ENCODE results near the gene KLHL2. TPM values are rescaled to one million over a fixed set of nuclear protein-coding genes. Genes with fewer than 3 reads are reported as not detected.

Gene KLHL2
- total RNA-seq, 2 experiments from 2014 or later, result 27.9 to 33.8 TPM

DNA sequence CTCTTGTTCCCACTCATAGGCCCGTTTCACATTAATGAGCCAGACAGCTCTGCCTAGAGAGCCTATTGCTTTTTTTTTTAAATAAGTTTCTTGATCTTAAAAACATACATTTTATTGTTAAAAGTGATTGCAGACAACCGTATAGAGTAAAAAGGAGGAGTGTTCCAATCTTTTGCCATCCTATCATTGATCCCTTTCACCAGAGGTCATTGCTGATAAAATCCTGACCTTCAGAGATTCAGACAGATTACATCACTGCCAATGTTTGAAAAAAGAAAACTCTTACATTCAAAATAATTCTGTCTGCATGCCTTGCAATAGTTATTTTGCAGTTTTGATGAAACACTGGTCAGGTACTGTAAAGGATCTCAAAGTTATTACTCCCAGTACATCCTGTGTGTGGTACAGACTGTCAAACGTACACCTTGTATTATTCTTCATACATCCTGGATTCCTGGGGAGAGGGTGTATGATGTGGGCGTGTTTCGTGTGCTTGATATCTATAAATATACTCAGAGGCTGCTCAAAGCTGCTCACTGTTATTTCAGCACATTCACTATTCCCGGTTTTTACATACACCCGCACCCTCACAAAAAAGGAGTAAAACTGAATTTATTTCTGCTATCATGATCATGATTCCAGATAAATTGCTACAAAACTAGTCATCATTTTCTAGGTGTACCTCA, 15.4 kb upstream of the KLHL2 start:
- DNase-seq (ENCODE audit: low spot score), result no peak
- no peak for TF ChIP-seq EZH2phosphoT487 (IDR thresholded peaks at IDR 0.05; ENCODE audit: borderline replicate concordance, low read depth, low read length)
- TF ChIP-seq, protein P1, sequence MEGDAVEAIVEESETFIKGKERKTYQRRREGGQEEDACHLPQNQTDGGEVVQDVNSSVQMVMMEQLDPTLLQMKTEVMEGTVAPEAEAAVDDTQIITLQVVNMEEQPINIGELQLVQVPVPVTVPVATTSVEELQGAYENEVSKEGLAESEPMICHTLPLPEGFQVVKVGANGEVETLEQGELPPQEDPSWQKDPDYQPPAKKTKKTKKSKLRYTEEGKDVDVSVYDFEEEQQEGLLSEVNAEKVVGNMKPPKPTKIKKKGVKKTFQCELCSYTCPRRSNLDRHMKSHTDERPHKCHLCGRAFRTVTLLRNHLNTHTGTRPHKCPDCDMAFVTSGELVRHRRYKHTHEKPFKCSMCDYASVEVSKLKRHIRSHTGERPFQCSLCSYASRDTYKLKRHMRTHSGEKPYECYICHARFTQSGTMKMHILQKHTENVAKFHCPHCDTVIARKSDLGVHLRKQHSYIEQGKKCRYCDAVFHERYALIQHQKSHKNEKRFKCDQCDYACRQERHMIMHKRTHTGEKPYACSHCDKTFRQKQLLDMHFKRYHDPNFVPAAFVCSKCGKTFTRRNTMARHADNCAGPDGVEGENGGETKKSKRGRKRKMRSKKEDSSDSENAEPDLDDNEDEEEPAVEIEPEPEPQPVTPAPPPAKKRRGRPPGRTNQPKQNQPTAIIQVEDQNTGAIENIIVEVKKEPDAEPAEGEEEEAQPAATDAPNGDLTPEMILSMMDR (conservative IDR thresholded peaks at IDR 0.05; ENCODE audit: low read length), result no peak
- Histone ChIP-seq H3K79me2 (ENCODE audit: insufficient read depth, low read depth, low read length) (no peaks in the 10 kb centered on the region), H3K9me3 (ENCODE audit: low read length) (no peaks in the 10 kb centered on the region), H3K4me1 (ENCODE audit: insufficient read depth, low read length, poor library complexity, severe bottlenecking) (no peaks in the 10 kb centered on the region), H3K4me3 (ENCODE audit: low read depth, low read length, poor library complexity, severe bottlenecking) (no peak overlapping the region), H4K20me1 (ENCODE audit: insufficient read depth, low read length) (no peaks in the 10 kb centered on the region), H2AFZ (ENCODE audit: low read length) (no peak overlapping the region), H3K4me2 (ENCODE audit: low read length) (no peak overlapping the region), H3K27ac (ENCODE audit: low read depth, low read length, poor library complexity, severe bottlenecking) (no peak overlapping the region), H3K9me2 (ENCODE audit: insufficient read depth, low read length) (no peaks in the 10 kb centered on the region), H3K36me3 (ENCODE audit: insufficient read depth, low read length) (no peaks in the 10 kb centered on the region)
- POLR2A ChIA-PET, result interaction anchor here (0.7 to 2.3 kb wide), 2 partner anchors 11 to 21 kb away, joined by 3 to 6 read pairs; no protein-coding TSS in a partner anchor
- CTCF ChIA-PET (ENCODE audit: unreplicated experiment), result no interaction called here
- intact Hi-C loops (cut with micrococcal nuclease; ENCODE audit: unreplicated experiment), result no loop called here
- no TSS peak for BruUV-seq (replicated peaks)

GRCh38 chr4:165192500-165192898, 14.9 kb upstream of the KLHL2 start:
- no peaks in the 10 kb centered on the region for H3K79me2 ChIP-seq (ENCODE audit: insufficient read depth, low read depth, low read length)
- H3K27ac ChIP-seq (ENCODE audit: low read depth, low read length, poor library complexity, severe bottlenecking), result no peak overlapping the region
- no peaks in the 10 kb centered on the region for H3K9me2 ChIP-seq (ENCODE audit: insufficient read depth, low read length)
- BruUV-seq (replicated peaks), result no TSS peak
- TF ChIP-seq, protein P1 (conservative IDR thresholded peaks at IDR 0.05; ENCODE audit: low read length), result no peak
- no peak for TF ChIP-seq EZH2phosphoT487 (IDR thresholded peaks at IDR 0.05; ENCODE audit: borderline replicate concordance, low read depth, low read length)
- H3K4me1 ChIP-seq (ENCODE audit: insufficient read depth, low read length, poor library complexity, severe bottlenecking), result no peaks in the 10 kb centered on the region
- H3K4me3 ChIP-seq (ENCODE audit: low read depth, low read length, poor library complexity, severe bottlenecking), result no peak overlapping the region
- ChIA-PET CTCF (ENCODE audit: unreplicated experiment) (no interaction called here), POLR2A (interaction anchor here (2.3 kb wide), 1 partner anchor 10 kb away, joined by 6 read pairs; no protein-coding TSS in a partner anchor)
- intact Hi-C loops (cut with micrococcal nuclease; ENCODE audit: unreplicated experiment), result no loop called here
- H3K36me3 ChIP-seq (ENCODE audit: insufficient read depth, low read length), result no peaks in the 10 kb centered on the region
- H3K9me3 ChIP-seq (ENCODE audit: low read length), result no peaks in the 10 kb centered on the region
- no peak for DNase-seq (ENCODE audit: low spot score)
- H3K4me2 ChIP-seq (ENCODE audit: low read length), result no peak overlapping the region
- H2AFZ ChIP-seq (ENCODE audit: low read length), result no peak overlapping the region
- no peaks in the 10 kb centered on the region for H4K20me1 ChIP-seq (ENCODE audit: insufficient read depth, low read length)

DNA sequence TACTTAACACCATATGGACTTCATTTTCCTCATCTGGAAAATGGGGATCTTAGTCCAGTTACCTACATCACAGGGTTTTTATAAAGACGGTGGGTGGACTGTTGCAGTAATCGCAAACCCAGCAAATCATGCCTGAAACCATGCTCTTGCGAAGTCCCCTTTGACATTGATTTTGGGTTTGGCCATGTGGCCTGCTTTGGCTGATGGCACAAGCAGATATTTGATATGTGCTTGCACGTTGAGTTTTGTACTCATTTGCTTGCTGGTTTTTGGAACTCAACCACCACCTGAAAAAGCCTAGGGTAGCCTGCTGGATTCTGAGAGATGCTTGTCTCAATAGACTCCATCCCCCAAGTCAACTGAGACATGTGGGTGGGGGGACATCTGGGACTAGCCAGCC, 14.4 kb upstream of the KLHL2 start:
- no peak overlapping the region for H2AFZ ChIP-seq (ENCODE audit: low read length)
- H3K27ac ChIP-seq (ENCODE audit: low read depth, low read length, poor library complexity, severe bottlenecking), result no peak overlapping the region
- no peaks in the 10 kb centered on the region for H3K9me2 ChIP-seq (ENCODE audit: insufficient read depth, low read length)
- H3K4me2 ChIP-seq (ENCODE audit: low read length), result no peak overlapping the region
- no peaks in the 10 kb centered on the region for H3K4me1 ChIP-seq (ENCODE audit: insufficient read depth, low read length, poor library complexity, severe bottlenecking)
- intact Hi-C loops (cut with micrococcal nuclease; ENCODE audit: unreplicated experiment), result no loop called here
- BruUV-seq (replicated peaks), result no TSS peak
- H3K36me3 ChIP-seq (ENCODE audit: insufficient read depth, low read length), result no peaks in the 10 kb centered on the region
- POLR2A ChIA-PET, result interaction anchor here (2.3 kb wide), 1 partner anchor 10 kb away, joined by 6 read pairs; no protein-coding TSS in a partner anchor
- H3K4me3 ChIP-seq (ENCODE audit: low read depth, low read length, poor library complexity, severe bottlenecking), result no peak overlapping the region
- TF ChIP-seq EZH2phosphoT487 (IDR thresholded peaks at IDR 0.05; ENCODE audit: borderline replicate concordance, low read depth, low read length), result no peak
- TF ChIP-seq, protein P1 (conservative IDR thresholded peaks at IDR 0.05; ENCODE audit: low read length), result no peak
- no peaks in the 10 kb centered on the region for H3K79me2 ChIP-seq (ENCODE audit: insufficient read depth, low read depth, low read length)
- DNase-seq (ENCODE audit: low spot score), result no peak
- no peaks in the 10 kb centered on the region for H3K9me3 ChIP-seq (ENCODE audit: low read length)
- CTCF ChIA-PET (ENCODE audit: unreplicated experiment), result no interaction called here
- H4K20me1 ChIP-seq (ENCODE audit: insufficient read depth, low read length), result no peaks in the 10 kb centered on the region

Data from OCI-LY7 (cell line).